HG03108 (cell line): ENCODE measurements around the gene SLCO2A1.

Experiments
- ATAC-seq: cut with Tn5 transposase; IDR thresholded peaks from one replicate; pipeline ENCODE4 v1.9.1; 2021; ENCODE audit warnings: moderate library complexity; ENCODE audit not compliant: unreplicated experiment

SLCO2A1 gene

DNA sequence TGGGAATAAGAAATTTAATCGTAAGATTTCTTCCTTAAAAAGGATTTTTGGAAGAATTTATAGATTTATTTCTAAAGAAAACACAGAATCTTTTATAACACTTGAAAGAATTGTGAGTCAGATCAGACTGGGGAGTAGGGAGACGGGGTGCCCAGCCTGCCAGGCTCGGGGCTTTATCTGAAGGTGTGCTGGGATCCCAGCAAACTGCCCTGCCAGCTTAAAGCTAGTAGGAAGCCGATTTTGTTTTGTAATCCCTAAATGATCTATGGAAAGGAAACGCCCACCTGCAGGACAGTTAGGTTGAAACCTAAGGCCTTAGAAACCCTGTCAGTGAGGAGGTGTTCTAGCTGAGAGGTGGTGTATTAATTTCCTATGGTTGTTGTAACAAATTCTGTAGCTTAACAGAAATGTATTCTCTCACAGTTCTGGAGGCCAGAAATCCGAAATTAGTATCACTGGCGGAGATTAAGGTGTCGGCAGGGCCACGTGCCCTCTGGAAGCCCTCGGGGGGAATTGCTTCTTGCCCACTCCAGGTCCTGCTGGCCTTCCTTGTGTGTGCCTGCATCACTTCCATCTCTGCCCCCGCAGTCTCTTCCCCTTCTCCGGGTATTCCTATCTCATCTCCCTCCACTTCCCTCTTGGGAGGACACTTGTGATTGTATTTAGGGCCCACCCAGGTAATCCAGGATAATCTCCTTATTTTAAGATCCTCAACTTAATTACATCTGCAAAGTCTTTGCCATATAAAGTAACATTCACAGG lies 114.7 kb downstream of the SLCO2A1 start:
- no peak for ATAC-seq

DNA sequence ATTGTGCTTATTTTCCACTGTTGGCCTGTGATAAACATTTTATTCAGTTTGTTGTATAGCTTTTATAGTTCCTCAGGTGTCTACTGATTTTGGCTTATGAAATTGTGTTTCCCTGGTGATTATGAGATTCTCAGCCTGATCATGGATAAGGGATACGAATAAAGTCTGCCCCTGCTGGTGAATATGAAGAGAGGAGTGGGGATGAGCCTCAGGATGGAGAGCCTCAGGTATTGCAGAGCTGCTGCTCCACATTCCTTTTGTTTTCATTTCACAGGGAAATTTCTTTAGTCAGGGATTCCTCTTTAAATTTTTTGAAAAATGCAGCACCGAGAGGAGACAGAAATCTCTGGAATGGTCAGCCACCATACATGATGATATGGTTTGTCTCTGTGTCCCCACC lies 119.3 kb downstream of the SLCO2A1 start:
- ATAC-seq, result no peak

DNA sequence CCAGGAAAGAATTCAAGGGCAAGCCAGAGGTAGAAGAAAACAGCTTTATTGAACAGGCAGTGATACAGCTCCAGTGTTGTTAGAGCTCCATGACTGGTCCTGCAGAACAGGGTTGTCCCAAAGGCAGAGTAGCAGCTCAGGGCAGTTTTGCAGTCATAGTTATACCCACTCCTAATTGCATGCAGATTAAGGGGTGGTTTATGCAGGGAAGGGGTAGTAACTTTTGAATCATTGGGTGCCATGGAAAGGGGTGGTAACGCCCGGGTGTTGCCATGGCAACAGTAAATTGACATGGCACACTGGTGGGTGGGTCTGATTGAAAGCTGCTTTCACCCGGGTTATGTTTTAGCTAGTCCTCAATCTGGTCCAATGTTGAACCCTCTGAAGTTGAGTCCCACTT lies 124.3 kb downstream of the SLCO2A1 start:
- ATAC-seq, result no peak

DNA sequence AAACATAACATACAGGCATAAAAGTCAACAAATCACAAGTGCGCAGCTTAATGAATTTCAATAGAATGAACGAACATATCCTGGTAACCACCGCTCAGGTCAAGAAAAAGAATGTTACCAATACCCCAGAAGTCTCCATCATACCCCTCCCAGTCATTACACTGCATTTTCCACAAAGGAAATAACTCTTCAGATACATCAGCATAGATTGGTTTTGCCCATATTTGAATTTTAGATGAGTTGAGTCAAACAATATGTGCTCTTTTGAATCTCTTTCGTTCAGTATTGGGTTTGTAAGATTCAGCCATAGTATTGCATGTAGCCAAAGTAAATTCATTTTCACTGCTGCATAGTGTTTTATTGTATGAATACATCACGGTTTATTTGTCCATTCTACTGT lies 127.9 kb downstream of the SLCO2A1 start:
- no peak for ATAC-seq

DNA sequence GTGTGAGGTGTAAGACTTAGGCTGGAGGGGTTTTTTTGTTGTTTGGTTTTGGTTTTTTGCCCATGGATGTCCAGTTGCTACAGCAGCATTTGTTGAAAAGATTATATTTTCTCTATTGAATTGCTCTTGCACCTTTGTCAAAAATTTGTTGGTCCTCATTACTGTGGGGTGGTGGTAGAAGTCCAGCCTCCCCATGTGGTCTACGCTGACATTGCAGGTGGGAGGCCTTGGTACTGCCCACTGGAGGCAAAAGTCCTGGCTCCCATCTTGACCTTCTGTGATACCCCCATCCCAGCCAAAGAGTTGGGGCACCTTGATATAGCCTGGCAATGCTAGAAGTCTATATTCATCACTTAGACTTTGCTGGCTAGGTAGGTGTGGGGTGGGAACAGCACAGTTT lies 128.6 kb downstream of the SLCO2A1 start:
- no peak for ATAC-seq

DNA sequence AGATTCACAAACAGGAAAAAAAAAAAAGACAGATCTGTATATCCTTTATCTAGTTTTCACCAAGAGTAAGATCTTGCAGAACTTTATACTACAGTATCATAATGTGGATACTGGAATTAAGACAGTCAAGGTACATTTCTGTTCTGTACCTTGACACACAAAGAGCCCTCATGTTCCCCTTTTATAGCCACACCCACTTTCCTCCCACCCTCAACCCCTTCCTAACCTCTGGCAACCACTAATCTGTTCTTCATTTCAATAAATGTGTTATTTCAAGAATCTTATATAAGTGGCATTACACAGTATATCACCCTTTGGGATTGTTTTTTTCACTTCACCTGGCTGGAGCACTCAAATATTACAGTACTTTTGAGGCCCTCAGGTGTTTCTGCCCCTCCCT lies 130.4 kb downstream of the SLCO2A1 start:
- ATAC-seq, result no peak

DNA sequence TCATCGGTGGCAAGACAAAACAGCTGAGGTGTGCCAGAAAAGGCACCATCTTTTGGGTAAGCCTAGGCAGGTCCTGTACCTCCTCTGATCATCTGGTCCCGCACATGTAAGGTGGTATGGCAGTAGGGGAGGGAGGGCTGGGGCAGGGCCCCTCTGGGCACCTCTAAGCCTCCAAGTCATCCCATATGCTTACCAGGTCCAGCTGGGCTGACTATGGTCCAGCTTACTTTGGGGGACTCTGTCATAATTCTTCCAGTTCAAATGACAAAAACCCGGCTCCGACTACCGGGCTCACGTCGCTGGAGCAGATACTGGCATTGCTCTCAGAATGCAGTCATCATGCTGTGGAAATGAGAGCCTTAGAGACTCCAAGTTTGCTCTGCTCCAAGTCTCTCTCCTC lies 132.2 kb downstream of the SLCO2A1 start:
- no peak for ATAC-seq

DNA sequence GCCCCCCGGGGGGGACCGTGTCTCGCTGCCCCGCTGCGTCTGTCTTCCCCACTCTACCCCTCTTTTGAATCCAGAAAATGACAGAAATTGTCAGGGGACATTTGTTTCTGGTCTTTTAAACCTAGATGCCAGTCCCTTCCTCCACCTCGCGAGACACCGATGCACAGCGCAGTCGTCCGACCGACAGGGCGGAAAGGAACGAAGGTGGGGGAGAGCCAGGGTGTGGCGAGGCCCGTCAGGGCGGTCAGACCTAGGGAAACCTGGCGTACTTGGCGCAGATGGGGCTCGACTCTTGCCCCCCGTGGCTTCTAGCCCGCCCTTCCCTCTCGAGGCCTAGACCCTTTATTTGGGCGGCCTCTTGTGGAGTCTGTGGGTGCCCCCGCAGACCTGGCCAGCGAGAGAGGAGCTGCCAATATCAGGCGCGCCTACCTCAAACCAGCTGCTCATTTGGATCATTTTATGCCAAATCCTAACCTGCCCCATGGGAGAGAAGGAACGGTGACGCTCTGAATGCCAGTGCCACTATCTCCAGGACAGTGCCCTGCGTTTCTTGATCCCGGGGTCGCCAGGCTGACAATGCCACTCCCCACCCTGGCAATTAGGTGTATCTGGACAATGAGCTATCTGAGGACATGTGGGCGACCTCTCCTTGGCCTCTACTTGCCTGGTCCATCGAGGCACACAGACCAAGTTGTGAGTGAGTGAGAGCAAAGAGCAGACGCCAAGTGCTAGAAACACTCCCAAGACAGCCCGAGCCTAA lies 133.5 kb downstream of the SLCO2A1 start:
- ATAC-seq, result no peak

DNA sequence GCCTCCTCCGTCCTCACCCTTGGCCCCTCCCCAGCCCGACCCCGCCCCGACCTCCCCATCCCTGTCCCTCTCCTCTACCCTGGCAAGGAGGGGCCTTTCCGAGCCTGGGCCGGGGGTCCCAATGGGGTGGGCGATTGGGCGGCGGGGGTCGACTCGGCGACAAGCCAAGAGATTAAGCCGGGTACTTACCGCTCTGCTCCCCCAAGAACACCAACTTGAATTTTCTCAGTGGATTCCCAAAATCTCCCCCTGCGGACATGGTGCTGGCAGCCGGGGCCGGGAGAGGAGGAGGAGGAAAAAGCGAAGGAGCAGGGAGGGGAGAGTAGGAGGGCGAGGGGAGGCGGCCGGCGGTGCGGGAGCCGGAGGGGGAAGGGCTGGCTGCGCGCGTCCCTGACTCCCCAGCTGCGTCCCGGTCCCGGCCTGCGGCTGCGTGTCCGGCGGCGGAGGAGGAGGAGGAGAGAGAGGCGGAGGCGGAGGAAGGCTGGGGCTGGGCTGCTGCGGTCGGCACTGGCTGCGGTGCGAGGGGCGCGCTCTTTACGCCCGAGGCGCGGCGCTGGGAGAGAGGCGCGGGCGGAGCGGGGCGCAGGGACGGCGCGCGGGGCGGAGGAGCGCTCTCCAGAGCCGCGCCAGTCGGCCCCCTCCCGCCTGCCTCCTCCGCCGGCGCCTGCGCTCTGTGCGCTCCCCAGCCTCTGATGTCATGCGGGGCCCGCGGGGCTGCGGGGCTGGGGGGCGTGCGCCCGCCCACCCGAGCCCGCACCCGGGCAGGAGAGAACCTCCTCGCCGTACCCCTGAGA lies 134.3 kb downstream of the SLCO2A1 start, which contains the start of gene RAB6B:
RAB6B (minus strand) TSS at position 675 of the 794 bp plus-strand sequence; CDS start at position 259, 416 bp downstream.
- ATAC-seq, result no peak

DNA sequence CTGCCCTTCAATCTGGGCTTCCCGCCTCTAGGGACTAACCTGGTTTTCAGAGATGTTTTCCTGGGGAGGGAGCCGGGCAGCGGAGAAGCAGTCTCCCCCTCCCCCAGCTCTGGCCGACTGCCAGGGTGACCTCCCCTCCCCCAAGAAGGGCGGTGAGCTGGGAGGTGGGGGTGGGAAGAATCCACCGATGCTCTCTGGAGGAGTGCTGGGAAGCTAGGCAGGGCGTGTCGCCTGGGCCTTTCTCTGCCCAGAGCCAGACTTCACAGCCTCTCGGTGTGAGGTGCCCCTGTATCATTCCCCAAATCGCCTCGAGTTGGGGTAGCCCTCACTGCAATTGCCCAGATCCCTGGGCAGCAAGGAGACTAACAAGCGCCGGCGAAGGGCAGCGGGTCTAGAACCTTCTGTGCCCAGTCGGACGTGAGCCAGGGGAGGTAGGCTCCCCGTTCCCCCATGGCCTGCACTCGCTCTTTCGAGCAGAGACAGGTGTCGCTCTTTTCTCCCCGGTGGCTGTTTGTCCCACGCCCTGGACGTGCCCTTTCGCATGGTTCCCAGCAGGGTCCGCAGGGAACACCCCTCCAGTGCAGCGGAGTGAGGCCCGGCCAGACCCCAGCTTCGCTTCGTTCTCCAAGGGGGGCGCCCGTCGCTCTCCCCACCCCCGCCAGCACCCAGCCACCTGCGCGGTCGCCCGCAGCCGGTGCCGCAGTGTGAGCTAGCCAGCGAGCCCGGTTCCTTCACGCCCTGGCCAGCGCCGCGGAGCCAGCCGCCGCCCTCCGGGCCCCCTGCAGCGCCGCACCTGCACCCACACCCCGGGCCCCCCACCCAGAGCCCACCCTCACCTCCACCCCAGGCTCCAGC lies 135.1 kb downstream of the SLCO2A1 start:
- no peak for ATAC-seq

DNA sequence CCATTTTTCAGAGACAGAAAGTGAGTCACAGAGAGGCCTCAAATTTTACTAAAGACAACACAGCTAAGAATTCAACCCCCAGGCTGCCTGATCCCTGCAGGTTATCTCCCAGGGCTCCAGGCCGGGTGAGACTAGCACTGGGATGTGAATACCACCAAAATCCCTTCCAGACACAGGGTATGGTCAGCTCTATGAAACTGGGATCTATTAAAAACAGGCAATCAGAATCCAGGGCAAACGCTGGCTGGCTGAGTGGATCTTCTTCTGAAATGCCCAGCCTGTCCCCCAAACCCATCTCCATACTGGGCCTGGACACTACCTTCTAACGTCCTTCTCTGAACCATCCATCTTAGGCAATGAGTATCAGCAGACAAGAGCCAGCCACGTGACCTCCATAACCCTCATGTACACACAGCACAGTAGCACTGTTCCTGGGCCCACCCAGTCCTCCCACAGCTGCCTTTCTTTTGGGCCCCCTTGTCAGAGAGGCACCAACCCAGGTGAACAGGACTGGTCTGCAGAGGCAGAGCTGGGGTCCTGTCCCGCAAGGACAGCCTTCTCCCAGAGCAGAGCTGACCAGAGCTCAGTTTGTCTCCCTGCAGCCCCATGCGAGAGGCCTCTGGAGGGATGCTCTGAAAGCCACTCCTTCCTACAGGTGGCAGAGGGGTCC lies 135.9 kb downstream of the SLCO2A1 start:
- no peak for ATAC-seq

DNA sequence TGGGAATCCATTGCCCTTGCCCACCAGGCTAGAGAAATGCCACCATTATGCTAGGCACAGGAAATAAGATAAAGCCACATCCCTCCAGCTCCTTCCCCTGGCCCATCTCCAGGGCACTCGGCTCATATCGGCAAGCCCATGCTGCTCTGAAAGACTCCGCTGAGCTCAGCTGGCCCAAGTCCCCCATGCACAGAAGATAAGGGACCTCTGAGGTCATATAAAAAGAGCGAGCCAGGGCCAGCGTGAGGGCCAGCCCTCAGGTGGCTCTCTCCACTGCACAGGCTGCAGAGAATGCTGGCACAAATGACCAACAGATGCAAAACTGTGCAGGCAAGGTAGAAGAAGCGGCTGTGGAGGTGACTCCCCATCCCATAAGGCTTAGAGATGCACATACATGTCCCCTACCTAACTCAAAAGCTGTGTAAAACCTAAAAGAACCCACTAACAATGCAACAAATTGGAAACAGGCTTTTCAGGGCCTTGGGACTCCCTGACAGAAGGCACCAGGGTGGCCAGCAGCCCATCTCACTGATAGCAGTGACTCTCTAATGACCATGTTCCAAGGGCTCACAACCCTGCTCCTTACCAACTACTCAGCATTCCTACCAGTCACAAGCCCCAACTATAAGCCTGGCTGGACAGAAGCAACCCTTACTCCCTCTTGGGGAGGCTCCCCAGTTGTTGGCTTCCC lies 137.0 kb downstream of the SLCO2A1 start:
- ATAC-seq, result no peak

DNA sequence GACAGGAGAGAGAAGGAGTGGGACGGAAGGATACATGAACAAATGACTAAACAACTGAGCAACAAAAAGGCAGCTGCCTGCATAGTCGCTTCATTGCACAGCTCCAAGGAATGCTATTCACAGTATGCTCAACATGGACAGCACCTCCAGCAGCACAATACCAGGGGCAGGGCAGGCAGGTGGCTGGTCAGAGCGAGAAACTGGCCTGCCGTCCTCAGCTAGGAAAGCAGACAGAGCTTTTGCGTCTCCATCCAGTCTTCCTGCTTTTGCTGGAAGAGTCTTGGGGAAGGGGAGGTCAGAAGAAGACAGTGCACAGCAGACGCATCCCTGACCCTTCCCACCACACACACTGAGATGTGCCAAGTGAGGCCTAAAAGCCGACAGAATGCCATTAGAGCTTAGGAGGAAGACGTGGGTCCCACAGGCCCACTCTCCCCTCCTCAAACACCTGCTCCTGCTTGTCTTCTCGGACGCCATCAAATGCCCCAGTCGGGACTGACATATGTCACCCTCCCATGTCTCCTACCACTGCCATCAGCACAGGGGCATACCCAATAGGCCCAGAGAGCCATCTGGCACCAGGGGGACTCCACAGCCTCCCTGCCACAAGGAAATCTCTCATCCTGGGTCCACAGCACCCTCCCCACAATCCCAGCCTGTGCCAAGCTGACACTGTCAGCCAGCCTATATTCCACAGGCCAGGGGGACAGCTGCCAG lies 137.9 kb downstream of the SLCO2A1 start:
- no peak for ATAC-seq

DNA sequence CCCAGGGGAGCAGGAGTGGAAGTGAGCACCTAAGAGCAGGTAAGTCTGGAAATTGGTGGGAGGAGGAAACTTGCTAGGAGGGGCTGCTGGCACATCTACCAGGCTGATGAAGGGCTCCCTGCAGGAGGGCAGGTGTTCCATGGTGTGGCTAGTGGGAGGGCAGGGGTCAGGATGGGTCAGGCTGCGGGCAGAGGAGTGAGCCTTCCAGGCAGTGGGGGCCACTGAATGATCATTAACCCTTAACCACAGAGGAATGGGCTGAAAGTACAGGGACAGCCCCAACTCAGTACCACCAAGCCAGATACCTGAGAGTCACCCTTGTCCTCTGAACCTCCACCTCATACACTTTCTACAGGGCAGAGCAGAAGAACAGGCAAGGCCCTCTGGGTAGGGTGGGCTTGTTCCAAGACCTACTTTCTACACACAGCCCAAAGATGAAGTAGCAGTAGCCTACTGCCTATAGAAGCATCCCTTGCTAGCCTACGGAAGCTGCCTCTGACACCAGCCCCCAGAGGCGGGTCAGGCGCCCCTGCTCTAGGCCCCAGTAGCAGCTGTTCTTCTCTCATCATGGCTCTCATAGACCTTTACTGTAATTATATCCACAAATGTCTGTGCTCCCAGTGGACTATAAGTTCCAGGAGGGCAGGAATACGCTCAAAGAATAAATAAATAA lies 138.6 kb downstream of the SLCO2A1 start:
- no peak for ATAC-seq

DNA sequence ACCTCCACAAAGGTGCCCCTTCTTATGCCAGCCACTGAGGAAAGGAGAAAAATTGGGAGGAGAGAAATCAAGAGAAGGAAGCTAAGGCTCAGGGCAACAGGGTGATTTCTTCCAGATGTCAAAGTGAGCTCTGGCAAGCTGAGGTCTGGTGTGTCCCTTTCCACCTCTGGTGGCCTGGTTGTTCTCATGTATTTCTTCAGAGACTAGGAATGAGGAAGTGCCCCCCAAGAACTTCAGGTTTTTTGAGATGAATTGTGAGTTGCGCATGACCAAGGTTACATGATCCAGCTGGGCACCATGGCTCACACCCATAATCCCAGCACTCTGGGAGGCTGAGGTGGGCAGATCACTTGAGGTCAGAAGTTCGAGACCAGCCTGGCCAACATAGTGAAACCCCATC lies 139.7 kb downstream of the SLCO2A1 start:
- ATAC-seq, result no peak

DNA sequence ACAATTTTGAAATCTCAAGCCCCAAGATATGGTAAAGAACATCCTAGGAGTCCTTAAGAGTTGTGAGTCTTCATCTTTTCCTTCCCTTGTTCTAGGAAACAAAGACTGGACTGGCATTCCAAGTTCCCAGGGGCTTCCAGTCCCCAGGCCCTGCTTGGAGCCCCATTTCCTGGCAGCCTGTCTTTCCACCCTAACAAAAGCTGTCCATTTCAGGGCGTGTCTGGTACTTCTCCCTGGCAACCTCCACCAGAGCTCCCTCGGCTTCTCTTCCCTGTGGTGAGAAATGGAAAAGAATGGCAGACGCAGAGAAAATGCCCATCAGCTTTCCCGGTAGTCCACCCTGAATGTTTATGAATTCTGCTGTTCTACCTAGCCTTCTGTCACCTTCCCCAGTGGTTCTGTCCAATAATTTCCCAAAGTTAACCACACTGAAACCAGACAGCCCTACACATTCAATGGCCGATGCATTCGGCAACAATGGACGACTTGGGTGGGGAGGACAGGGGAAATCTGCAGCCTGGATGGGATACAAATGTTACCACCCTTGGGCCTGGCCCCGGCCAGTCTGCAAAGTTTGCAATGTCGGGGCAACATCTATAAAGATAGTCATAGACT lies 140.9 kb downstream of the SLCO2A1 start:
- no peak for ATAC-seq

DNA sequence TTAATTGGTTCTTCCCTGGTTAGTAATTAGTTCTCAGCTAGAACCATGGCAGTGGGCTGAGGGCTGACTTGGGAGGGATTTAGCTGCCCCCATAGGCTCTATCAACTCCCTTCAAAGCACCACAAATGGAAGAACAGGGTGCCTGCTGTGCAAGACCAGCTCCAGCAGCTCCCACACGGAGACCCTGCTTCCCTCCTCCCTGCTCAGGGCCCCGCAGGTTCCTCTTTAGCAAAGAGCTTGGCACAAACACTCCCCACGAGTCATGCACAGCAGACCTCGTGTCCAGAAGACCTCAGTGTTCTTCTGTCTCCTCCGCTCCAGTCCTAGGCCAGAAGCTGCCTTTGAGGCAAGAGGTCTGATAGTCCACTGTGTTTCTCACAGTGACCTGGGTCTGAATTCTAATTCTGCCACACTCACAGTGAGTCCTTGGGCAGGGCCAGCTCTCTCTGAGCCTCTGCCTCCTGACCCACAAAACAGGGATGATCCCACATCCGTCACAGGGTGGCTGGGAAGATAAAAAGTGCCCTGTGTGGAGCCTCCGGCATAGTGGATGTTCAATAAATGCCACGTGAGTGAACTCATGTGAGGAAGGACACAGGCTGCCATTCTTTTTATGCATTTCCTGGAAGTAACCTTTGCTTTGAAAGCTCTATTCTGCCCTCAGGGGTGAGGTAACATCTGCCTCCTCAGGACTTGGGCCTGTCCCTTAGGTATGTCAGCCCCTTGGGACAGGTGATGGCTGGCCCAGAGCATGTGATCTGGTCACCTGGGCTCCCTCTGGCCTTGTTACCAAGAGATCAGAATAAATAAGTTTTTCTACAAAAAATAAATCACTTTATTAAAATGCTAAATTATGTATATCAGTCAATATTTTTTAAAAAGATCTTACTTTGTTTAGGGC lies 141.7 kb downstream of the SLCO2A1 start:
- no peak for ATAC-seq
